Stimulated activated CD4-positive, alpha-beta T cell treated with anti-CD3 and anti-CD28 coated beads, Interleukin-12 subunit alpha, Interleukin-12 subunit beta, amount 100 ng/mL, for 4 hours (primary cell): ENCODE results near the gene TRAPPC8.
"Not testable (repeated sequence)": the region's sequence is repeated elsewhere in the genome, so short reads cannot be mapped to it uniquely, and the experiment has no call there.

Source experiments
- DNase-seq: peaks from one replicate; pipeline ENCODE4 v3.0.0-alpha.2; 2020

TRAPPC8 gene

DNA sequence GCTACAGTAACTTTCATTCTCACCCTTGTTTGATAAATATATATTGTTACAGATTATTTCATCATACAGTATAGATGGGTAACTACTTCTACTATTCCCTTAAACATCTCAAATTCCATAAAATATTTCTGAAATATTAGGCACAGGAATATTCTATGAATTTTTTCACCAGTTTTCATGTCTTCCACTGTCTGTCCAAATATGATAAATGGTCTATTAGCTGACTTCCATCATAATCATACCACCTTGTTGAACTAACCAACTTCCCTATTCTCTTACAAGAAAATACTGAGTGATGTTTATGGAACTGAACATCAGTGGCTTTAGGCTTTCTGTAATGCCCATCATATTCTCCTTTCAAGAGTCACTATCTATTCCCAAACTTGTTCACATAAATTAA lies 82.4 kb downstream of the TRAPPC8 start:
- no peak for DNase-seq

DNA sequence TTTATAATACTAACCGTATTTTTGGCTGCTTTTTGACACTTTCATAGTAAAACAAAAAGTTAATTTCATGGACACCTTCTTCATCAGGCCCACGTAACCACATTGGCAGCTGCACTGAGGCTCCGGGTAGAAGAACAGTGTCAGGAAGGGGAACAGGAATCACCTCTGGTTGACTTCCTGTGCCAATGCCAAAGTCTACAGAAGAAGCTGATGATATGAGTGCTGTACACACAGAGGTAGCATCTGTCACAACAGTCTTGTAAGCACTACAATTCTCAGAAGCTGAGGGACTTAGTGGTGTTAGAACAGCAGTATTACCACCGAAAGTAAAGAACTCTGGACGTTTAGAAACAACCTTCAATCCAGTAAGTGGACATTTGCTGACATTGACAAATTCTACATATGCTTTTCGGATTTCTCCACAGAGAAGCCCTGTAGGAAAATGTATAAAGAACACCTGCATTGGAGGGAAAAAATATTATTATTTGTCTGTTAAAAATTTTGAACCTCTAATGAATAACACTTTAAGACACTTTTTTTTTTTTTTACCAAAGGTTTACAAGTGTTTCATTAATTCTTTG lies 85.3 kb downstream of the TRAPPC8 start:
- DNase-seq, result no peak

DNA sequence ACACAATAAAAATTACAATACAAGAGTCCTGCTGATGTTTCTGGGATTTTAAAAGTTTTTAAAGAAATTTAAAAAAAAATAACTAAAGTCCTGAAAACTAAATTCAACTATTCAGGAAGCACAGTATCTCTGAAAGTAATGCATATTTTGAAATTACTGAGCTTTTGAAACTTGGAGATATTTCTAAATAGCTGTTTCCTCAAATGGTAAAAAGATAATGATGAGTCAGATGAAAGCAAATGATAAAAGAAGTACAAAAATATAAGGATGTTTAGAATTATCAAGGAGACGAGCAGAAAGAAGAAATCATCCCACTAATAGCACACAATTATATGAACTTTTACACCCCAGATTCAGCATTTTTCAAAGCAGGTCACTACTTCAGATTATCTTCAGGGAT lies 92.1 kb downstream of the TRAPPC8 start:
- DNase-seq, result no peak

DNA sequence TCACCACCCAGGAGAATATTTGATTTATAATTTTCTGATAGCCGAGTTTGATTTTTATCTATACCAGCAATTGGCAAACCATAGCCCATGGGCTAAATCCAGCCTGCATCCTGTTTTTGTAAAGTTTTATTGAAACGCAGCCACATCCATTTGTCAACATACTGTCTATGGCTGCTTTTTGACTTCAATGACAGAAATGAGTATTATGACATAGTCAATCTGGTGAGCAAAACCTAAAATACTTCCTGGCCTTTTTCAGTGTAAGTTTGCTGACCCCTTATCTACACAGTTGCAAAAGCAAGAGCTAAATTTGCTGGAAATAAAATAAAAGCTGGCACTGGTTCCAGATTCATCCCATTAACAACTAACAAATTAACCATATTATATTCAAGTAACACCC lies 102.4 kb downstream of the TRAPPC8 start:
- no peak for DNase-seq

DNA sequence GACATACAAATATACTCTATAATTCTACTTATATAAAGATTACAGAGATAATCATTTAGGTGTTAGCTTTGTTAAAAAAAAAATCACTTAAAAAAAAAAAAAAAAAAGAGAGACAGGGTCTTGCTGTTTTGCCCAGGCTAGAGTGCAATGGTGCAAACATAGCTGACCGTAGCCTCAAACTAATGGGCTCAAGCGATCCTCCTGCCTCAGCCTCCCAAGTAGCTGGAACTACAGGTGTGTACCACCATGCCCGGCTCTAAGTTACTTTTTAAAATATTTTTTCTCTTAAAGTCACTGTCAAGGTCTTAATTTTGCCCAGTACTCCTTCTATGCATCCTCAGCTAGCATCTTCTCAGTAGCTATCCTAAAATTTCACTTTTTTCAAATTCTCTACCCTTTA lies 105.0 kb downstream of the TRAPPC8 start:
- no peak for DNase-seq

DNA sequence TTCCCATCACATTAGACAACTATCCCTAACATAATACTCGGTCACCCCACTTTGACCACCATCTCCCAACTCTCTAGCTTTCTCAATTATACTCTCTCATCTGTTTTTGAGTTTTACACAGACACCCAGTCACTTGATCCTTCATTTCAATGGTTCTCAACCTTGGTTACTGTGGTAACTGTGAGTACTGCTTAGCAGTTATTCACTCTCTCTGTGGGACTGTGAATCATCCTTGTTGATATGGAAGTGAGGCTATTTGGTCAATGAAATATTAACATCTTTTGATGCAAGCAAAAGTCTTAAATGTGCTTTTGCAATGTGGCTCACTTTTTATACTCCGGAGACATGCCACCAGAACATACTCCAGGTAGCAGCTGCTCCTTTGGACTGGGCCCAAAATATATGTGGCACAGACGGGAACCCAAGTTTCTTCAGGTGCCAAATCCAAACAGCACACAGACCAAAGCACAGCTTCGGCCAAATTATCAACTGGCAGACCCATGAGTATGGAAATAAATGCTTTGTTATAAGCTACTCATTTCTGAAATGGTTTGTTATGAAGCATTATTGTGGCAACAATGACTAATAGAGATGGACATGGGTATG lies 107.3 kb downstream of the TRAPPC8 start:
- no peak for DNase-seq

DNA sequence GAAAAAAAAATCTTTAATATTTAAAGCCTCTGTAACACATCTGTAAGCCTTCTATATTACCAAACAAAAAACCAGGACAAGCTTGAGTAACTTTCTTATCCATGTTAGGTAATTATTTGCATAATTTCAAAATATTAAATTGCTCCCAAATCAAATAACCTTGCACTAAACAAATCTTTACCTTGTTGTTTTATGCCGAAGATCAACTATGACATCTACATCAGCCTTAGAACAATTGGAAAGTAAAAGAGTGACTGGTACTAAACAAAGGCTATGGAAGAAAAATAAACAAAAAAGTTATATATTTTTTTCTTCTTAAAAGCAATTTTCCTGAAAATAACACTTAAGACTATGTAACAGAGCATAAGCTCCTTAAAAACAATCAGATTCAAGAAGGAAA lies 111.0 kb downstream of the TRAPPC8 start:
- no peak for DNase-seq

DNA sequence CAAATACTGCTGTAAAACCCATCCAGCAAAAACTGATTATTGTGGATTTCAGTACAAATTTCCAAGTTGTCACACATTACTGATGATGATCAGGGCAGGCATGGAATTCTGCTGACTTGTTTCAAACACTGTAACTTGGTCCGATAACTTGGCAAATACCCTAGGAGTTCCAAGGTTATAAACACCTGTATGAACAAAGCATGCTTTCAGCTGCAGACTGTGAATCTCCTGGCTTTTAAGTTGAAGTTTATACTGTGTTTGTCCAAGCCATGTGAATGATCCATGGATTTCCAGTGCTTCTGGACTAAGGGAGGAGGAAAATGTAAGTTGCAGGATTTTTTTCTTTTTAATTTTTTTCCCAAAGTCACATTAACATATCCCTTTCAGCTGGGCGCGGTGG lies 112.2 kb downstream of the TRAPPC8 start:
- no peak for DNase-seq

DNA sequence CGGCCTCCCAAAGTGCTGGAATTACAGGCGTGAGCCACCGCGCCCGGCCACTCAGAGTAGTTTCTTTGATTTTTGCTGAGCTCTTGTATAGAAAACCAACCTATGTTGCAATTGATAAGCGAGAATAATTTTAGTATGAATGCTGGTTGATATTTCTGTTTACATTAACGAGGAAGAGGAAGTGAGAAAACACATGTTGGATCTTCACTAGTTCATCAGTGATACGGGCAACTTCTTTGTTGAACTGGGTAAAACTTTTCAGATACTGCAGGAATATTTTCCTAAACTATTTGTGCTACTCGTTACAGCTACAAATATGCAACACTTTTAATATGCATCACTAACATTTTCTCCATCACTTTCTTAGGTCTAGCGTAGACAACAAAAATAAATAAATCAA lies 114.3 kb downstream of the TRAPPC8 start:
- DNase-seq, result no peak

DNA sequence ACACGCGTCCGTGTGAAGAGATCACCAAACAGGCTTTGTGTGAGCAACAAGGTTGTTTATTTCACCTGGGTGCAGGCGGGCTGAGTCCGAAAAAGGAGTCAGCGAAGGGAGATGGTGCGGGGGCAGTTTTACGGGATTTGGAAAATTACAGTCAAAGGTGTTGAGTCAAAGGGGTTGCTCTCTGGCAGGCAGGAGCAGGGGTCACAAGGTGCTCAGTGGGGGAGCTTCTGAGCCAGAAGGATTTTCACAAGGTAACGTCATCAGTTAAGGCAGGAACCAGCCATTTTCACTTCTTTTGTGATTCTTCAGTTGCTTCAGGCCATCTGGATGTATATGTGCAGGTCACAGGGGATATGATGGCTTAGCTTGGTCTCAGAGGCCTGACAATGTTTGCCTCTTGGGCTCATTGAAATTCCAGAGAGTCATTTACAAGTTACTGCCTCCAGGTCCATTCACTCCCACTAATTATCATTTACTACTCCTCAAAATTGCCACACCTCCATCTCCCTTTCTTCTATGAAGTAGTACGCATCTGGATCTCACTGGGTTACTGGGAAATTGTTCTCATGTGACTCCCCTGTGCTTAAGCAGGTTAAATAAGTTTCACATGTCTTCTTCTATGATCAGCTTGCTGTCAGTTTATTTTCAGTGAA lies 116.1 kb downstream of the TRAPPC8 start:
- not testable (repeated sequence) for DNase-seq

DNA sequence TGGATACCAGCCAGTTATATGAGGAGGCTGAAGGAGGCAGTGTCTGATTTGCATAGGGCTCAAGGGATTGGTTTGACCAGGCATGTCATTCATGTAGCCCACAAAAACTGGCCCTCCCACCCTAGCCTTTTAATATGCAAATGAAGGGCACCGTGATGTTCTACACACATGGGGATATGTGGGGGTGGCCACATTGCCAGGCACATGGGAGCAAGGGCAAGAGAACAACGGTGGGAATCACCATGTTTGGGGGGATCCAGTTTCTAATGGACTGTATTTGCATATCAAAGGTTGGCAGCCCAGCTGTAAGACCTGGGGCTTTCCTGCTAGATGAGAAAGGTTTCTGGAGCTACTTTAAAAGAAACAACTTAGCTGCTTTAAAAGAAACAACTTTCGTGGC lies 117.2 kb downstream of the TRAPPC8 start:
- DNase-seq, result no peak

DNA sequence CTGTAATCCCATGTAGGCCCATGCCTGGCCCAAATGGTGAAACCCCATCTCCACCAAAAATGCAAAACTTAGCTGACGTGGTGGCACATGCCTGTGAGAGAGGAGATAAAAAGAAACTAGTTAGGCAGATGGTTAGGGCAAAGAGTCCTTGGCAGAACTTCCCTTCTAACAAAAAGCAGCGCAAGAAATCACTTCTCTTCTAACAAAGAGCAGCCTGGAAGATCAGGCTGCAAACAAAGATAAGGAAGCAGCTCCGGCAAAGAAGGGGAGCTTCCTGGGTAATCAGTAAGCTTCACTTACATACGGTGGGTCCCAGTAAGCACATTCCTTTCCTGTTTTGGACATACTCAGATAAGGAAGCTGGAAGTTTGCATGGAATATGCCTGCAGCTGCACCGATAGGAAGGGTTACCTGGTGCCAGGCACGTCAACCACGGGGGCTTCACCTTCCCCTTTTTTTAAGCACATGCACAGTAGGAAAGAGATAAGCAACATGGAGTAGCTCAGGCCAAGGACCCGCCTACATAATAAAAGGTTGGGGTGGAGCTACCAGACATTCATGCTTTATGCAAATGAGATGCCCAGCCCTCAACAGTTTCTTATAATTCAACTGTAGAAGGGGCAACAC lies 121.3 kb downstream of the TRAPPC8 start:
- no peak for DNase-seq

DNA sequence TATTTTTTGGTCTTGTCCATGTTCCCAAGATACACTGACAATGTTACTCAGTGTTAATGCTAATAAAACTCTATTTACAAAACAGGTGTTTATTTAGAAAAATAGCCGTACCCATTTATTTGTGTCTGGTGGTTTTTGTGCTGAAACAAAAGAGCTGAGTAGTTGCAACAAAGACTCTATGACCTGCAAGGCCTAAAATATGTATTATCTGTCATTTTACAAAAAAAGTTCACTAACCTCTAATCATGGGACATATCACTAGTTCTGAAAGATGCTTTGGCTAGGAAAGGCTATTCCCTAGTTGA lies 123.1 kb downstream of the TRAPPC8 start:
- no peak for DNase-seq

DNA sequence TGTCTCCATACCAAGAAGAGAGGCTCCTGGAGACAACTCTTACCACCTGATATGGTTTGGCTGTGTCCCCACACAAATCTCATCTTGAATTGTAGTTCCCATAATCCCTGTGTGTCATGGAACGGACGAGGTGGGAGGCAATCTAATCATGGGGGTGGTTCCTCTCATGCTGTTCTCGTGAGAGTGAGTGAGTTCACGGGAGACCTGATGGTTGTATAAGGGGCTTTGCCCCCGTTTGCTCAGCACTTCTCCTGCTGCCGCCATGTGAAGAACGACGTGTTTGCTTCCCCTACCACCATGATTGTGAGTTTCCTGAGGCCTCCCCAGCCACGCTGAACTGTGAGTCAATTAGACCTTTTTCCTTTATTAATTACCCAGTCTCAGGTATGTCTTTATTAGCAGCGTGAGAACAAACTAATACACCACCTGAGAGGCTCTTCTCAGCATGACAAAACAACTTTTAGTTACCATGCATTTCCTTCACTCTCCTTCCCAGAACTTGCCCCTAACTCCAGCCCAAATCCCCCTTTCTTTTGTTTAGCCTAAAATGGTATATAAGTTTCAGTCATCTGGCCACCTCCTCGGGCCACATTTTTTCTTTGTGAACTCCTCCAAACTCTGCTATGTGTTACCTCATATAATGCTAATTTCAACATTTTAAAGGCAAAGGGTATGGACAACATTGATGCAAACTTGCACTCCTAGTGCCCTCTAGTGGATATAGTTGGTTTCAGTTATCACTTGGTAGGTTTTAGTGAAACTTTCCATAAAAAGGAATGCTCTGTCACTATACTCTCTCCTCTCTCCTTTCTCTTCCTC lies 123.6 kb downstream of the TRAPPC8 start:
- DNase-seq, result no peak

DNA sequence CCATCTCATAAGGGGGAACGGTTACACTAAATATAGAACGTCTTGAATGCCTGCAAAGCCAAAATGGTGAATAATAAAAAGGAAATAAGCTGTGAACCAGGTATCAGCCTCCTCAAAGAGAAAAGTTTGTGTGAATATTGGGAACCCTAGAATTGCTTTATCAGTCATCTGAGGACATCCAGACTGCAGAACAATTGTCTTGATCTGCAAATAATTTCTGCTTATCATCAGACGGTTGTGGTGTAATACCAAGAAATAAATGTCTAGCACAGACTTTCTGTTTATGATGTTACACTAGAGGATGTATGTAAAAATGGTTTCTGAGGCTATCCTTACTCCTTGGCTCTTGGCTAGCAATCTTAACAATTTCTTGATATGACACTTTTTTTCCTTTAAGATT lies 128.8 kb downstream of the TRAPPC8 start:
- DNase-seq, result no peak

DNA sequence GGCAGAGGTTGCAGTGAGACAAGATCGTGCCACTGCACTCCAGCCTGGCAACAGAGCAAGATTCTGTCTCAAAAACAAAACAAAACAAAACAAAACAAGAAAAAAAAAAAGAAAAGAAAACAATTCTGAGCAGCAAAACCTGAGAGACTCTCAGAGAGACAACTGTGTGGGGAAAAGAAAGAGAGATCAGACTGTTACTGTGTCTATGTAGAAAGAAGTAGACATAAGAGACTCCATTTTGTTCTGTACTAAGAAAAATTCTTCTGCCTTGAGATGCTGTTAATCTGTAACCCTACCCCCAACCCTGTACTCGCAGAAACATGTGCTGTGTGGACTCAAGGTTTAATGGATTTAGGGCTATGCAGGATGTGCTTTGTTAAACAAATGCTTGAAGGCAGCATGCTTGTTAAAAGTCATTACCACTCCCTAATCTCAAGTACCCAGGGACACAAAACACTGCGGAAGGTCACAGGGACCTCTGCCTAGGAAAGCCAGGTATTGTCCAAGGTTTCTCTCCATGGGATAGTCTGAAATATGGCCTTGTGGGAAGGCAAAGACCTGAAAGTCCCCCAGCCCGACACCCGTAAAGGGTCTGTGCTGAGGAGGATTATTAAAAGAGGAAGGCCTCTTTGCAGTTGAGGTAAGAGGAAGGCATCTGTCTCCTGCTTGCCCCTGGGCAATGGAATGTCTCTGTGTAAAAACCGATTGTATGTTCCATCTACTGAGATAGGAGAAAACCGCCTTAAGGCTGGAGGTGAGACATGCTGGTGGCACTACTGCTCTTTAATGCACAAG lies 132.4 kb downstream of the TRAPPC8 start:
- DNase-seq, result not testable (repeated sequence)

DNA sequence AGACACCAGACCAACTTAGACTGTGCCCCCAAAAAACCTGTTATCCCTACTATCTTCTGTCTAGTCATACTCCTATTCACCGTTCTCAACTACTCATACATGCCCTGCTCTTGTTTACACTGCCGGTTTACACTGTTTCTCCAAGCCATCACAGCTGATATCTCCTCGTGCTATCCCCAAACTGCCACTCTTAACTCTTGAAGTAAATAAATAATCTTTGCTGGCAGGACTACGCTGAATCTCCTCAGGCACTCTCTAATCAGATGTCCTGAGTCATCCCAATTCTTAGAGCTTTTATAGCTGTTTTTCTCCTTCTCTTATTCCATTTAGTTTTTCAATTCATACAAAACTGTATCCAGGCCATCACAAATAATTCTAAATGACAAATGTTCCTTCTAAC lies 133.9 kb downstream of the TRAPPC8 start:
- DNase-seq, result not testable (repeated sequence)

DNA sequence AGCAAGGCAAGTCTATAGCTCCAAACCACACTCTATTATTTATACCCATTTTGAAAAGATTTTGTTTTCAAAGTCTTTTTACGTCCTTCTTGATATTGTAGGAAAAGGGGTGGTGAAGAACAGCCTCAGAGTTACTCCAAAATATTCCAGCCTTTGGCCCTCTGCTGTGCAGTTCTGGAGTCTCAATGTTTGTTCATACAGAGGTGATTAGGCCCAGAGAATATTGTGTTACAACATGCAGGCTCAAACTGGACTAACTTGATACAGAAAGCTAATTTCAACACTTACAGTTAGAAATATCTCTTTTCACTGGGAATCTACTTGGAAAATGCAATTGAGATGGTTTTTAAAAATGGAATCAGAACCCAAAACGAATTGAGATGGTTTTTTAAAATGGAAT lies 141.8 kb downstream of the TRAPPC8 start:
- DNase-seq, result no peak

DNA sequence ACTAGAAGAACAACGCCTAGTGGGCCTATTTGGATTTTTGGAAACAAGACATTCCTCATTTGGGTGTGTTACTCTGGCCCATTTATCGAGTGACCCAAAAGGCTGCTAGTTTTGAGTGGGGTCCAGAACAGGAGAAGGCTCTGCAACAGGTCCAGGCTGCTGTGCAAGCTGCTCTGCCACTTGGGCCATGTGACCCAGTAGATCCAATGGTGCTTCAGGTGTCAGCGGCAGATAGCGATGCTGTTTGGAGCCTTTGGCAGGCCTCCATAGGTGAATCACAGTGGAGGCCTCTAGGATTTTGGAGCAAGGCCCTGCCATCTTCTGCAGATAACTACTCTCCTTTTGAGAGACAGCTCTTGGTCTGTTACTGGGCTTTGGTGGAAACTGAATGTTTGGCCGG lies 143.7 kb downstream of the TRAPPC8 start:
- DNase-seq, result not testable (repeated sequence)

DNA sequence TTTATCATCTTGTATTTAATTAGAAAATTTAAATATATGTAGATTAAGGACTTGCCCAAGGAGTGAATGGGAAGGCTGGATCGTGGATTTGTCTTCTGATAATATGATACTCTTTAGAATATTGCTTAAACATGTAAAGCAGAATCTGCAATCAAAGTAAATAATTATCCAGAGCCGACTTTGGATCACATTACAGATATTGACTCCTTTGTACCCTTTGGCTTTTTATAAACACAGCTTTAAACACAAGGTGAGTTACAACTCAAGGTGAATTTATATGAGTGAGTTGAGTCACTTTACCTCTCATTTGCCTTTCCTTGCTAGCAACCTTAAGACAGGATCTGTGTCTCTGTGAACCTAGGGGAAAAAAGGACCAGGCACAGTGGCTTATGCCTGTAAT lies 144.5 kb downstream of the TRAPPC8 start:
- DNase-seq, result no peak

DNA sequence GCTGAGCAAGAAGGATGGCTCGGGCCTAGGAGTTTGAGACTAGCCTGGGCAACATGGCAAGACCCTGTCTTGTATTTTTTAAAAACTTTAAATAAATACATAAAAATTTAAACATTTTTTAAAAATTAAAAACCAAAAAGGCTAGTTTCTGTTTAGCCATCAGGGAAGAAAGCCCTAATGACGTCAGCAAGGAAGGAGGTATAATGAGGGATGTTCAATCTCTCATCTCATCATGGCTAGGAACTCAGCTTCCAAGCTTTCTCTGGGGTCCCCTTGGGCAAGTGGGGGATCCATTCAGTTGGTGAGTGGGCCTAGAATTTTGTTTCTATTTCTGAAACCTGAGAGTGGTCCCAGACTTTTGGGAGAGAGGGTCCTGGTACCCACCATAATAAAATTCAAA lies 147.2 kb downstream of the TRAPPC8 start:
- no peak for DNase-seq

DNA sequence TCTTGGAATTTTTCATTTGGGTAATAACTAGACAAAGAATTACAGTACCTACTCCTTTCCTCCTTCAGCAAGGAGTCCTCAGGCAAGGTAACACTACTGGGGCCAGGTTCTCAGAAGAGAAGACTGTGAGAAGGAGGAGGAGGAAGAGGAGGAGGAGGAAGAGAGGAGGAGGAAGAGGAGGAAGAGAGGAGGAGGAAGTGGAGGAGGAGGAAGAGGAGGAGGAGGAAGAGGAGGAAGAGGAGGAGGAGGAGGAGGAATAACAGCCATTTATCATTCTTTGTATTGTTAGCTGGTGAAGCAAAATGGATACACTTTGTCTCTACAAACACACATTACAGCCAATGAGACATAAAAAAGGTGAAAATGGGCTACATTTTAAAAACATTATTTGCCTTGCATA lies 149.4 kb downstream of the TRAPPC8 start:
- DNase-seq, result no peak

DNA sequence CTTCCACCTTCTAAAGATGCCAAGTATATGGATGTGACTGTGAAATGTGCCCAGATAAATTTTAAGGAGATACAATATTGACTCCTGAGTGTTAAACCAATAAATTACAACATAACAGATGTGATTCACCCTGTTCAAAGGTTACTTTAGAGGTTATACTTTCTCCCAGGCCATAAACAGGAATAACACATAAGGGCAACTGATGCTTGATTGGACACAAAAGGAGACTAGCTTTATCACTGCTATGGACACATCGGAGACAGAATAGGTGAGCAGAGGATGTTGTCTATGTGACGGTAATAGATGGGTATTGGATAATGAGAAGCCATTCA lies 150.4 kb downstream of the TRAPPC8 start:
- DNase-seq, result no peak
